GM12878 (cell line): ENCODE results near the gene ZCWPW2. TPM values are rescaled to one million over a fixed set of nuclear protein-coding genes. Genes with fewer than 3 reads are reported as not detected.

Experiments
- ATAC-seq: fragments of 200-7000 bp; cut with Tn5 transposase; 3 replicates; pipeline ENCODE4 v1.9.1; 2020; ENCODE audit warnings: mild to moderate bottlenecking, moderate library complexity
- BruUV-seq: library from RNA; stranded (reverse); fragments of 400-500 nt; replicated peaks from 2 replicates; lab custom pipeline; 2021; lab: Mats Ljungman, UMichigan
- CTCF ChIA-PET: fragments of 300-600 bp; sonication (Branson Sonifier 250); formaldehyde crosslinking; extraction: SDS; loops from one replicate; lab custom pipeline; 2021; ENCODE audit warnings: inconsistent platforms; lab: Yijun Ruan, JAX
- POLR2A ChIA-PET: fragments of 350-600 bp; formaldehyde crosslinking; extraction: SDS; loops from one replicate; lab custom pipeline; 2021; ENCODE audit warnings: inconsistent platforms; lab: Charles Lee
- RAD21 ChIA-PET: fragments of 300-600 bp; sonication (Branson Sonifier 250); formaldehyde crosslinking; loops from one replicate; lab custom pipeline; 2023; ENCODE audit warnings: antibody characterized with exemption; ENCODE audit not compliant: unreplicated experiment; lab: Charles Lee
- SMC1A ChIA-PET: fragments of 300-600 bp; sonication (Branson Sonifier 250); formaldehyde crosslinking; loops from one replicate; lab custom pipeline; 2023; ENCODE audit not compliant: unreplicated experiment, uncharacterized antibody; lab: Charles Lee
- DNase-seq: peaks from one replicate; pipeline ENCODE4 v3.0.0-alpha.2; 2011; ENCODE audit warnings: low read depth, low spot score
- FAIRE-seq: peaks from 3 replicates; lab custom pipeline; 2011; peaks lifted over from hg19 to GRCh38; lab: Jason Lieb, UNC
- H2AFZ ChIP-seq: 2 replicates; pipeline ENCODE4 v1.6.0; 2011; ENCODE audit warnings: low read depth, low read length, control low read depth; ENCODE audit not compliant: control insufficient read depth
- H3K27ac ChIP-seq: 2 replicates; pipeline ENCODE4 v1.5.1; 2011; ENCODE audit warnings: control low read depth; ENCODE audit not compliant: control insufficient read depth, insufficient read depth
- H3K27me3 ChIP-seq, 2 experiments: replicated peaks in 1 of 2; 2 replicates each; pipeline versions ENCODE4 v1.6.0 to v1.6.1; 2011; ENCODE audit warnings: low read length in 1 of 2; ENCODE audit not compliant: control insufficient read depth in 2 of 2, insufficient read depth in 2 of 2
- H3K36me3 ChIP-seq, 2 experiments: 2 replicates each; pipeline ENCODE4 v1.5.1; 2011; ENCODE audit warnings: low read length in 1 of 2; ENCODE audit not compliant: control insufficient read depth in 2 of 2, insufficient read depth in 2 of 2
- H3K4me1 ChIP-seq: 2 replicates; pipeline ENCODE4 v1.6.1; 2011; ENCODE audit warnings: mild to moderate bottlenecking, low read length, moderate library complexity, mixed read lengths; ENCODE audit not compliant: control insufficient read depth, insufficient read depth
- H3K4me2 ChIP-seq: 2 replicates; pipeline ENCODE4 v1.6.0; 2011; ENCODE audit warnings: control low read depth; ENCODE audit not compliant: control insufficient read depth, insufficient read depth
- H3K4me3 ChIP-seq: fragments of 200-600 bp; sonication (generic); 2 replicates; pipeline ENCODE4 v1.5.1; 2016
- H3K79me2 ChIP-seq: 2 replicates; pipeline ENCODE4 v1.6.0; 2011; ENCODE audit warnings: low read length; ENCODE audit not compliant: control insufficient read depth, insufficient read depth
- H3K9ac ChIP-seq: 2 replicates; pipeline ENCODE4 v1.8.0; 2011; ENCODE audit warnings: low read length, control low read depth, mixed read lengths; ENCODE audit not compliant: control insufficient read depth, insufficient read depth
- H3K9me3 ChIP-seq: replicated peaks from 3 replicates; pipeline ENCODE4 v1.5.1; 2011; ENCODE audit warnings: mild to moderate bottlenecking, low read length; ENCODE audit not compliant: control insufficient read depth, insufficient read depth
- H4K20me1 ChIP-seq: 2 replicates; pipeline ENCODE4 v1.6.0; 2011; ENCODE audit not compliant: control insufficient read depth, insufficient read depth
- ASH2L ChIP-seq: fragments of 300-600, 200-600 bp; sonication (generic); IDR thresholded peaks from 2 replicates; pipeline ENCODE4 v1.6.1; 2017; ENCODE audit warnings: low read depth, mild to moderate bottlenecking, borderline replicate concordance
- BHLHE40 ChIP-seq, 2 experiments: fragments of 450-650 bp in 1 of 2; IDR thresholded peaks; 2 replicates each; pipeline ENCODE4 v1.6.1; 2011 to 2017; ENCODE audit warnings: low read depth in 2 of 2, borderline replicate concordance in 1 of 2, improper control_type of control experiment in 1 of 2, low read length in 1 of 2, mild to moderate bottlenecking in 1 of 2
- CHD1 ChIP-seq: IDR thresholded peaks from 2 replicates; pipeline ENCODE4 v1.6.1; 2012; ENCODE audit warnings: low read depth, low read length, improper control_type of control experiment
- CHD4 ChIP-seq: fragments of 200-600 bp; sonication (generic); IDR thresholded peaks from 2 replicates; pipeline ENCODE4 v1.6.1; 2016; ENCODE audit warnings: mild to moderate bottlenecking
- CREB1 ChIP-seq: IDR thresholded peaks from 2 replicates; pipeline ENCODE4 v1.6.1; 2012; ENCODE audit warnings: low read depth, mild to moderate bottlenecking, inconsistent platforms
- MEF2A ChIP-seq: IDR thresholded peaks from 2 replicates; pipeline ENCODE4 v1.6.1; 2011; ENCODE audit warnings: low read depth, mild to moderate bottlenecking, low read length, moderate library complexity; ENCODE audit not compliant: insufficient read depth
- NR2C1 ChIP-seq: fragments of 450-650 bp; IDR thresholded peaks from 2 replicates; pipeline ENCODE4 v1.6.1; 2017; ENCODE audit warnings: antibody characterized with exemption, mild to moderate bottlenecking, moderate library complexity
- NRF1 ChIP-seq: conservative IDR thresholded peaks from 2 replicates; pipeline ENCODE4 v1.6.1; 2011; ENCODE audit warnings: mild to moderate bottlenecking, low read depth, low read length, improper control_type of control experiment
- POLR2AphosphoS2 ChIP-seq: IDR thresholded peaks from 2 replicates; pipeline ENCODE4 v1.6.1; 2011; ENCODE audit warnings: low read depth, mild to moderate bottlenecking, low read length, improper control_type of control experiment, moderate library complexity
- RAD51 ChIP-seq: fragments of 450-650 bp; IDR thresholded peaks from 2 replicates; pipeline ENCODE4 v1.6.1; 2016; ENCODE audit warnings: moderate library complexity, mild to moderate bottlenecking, inconsistent platforms
- RELA ChIP-seq: fragments of 450-650 bp; IDR thresholded peaks from 2 replicates; pipeline ENCODE4 v1.8.0; 2014; ENCODE audit warnings: borderline replicate concordance; ENCODE audit not compliant: partially characterized antibody
- SMARCA5 ChIP-seq: fragments of 450-650 bp; IDR thresholded peaks from 2 replicates; pipeline ENCODE4 v1.6.1; 2017; ENCODE audit warnings: mild to moderate bottlenecking
- SP1 ChIP-seq: IDR thresholded peaks from one replicate; pipeline ENCODE4 v1.6.1; 2011; ENCODE audit warnings: low read depth, low read length
- STAT1 ChIP-seq: fragments of 450-650 bp; conservative IDR thresholded peaks from 2 replicates; pipeline ENCODE4 v1.6.1; 2014; ENCODE audit warnings: antibody characterized with exemption, mild to moderate bottlenecking
- SUZ12 ChIP-seq: fragments of 200-600 bp; sonication (generic); IDR thresholded peaks from one replicate; pipeline ENCODE4 v1.6.1; 2018; ENCODE audit warnings: antibody characterized with exemption, mild to moderate bottlenecking; ENCODE audit not compliant: unreplicated experiment
- TCF7 ChIP-seq: IDR thresholded peaks from 2 replicates; pipeline ENCODE4 v1.6.1; 2014; ENCODE audit warnings: antibody characterized with exemption, borderline replicate concordance
- YY1 ChIP-seq: IDR thresholded peaks from 2 replicates; pipeline ENCODE4 v1.6.1; 2011; ENCODE audit warnings: low read depth, mild to moderate bottlenecking, low read length
- ZZZ3 ChIP-seq: IDR thresholded peaks from 2 replicates; pipeline ENCODE4 v1.6.1; 2011; ENCODE audit warnings: low read depth; ENCODE audit not compliant: control insufficient read depth, insufficient read length
- WGBS: methylation state at CpG from one replicate; pipeline ENCODE4 v1.1.6; 2016; ENCODE audit warnings: low lambda C conversion rate; ENCODE audit not compliant: insufficient replicate concordance, insufficient coverage; ENCODE audit errors: missing lambda C conversion rate; 5-methylcytosine and 5-hydroxymethylcytosine counted together
- in situ Hi-C: fragments of 300-500 bp; cut with MboI; formaldehyde crosslinking; loops from 9 replicates; pipeline ENCODE4 v1.14.3; 2018; ENCODE audit warnings: mixed read lengths
- intact Hi-C: fragments of 100-400 bp; cut with micrococcal nuclease; formaldehyde crosslinking; loops from one replicate; pipeline ENCODE4 v1.14.2; 2022; ENCODE audit not compliant: unreplicated experiment
- polyA plus RNA-seq, 11 experiments: library from polyadenylated mRNA; depleted of rRNA in 4 of 11; unstranded in 6 of 11; stranded (reverse) in 5 of 11; fragments of >200 nt; fragmentation: Nextera tagmentation in 4 of 11; fragmentation: Illumina TruSeq in 1 of 11; extraction: Ambion mirVana in 4 of 11; extraction: Trizol in 1 of 11; gene quantifications; 1 replicate in 1 of 11; 2 replicates in 10 of 11; pipeline versions ENCODE4 v1.2.1 to v1.2.3, GENCODE V29; 2011 to 2016; ENCODE audit warnings: inconsistent platforms in 2 of 11, missing spikeins in 2 of 11, low read depth in 1 of 11
- total RNA-seq, 4 experiments: library from RNA; depleted of rRNA in 3 of 4; stranded (reverse); fragments of >200 nt in 3 of 4; fragmentation: Illumina TruSeq in 1 of 4; extraction: Trizol in 1 of 4; gene quantifications; 2 replicates each; pipeline versions ENCODE4 v1.2.1 to v1.2.3, GENCODE V29; 2013 to 2021

Gene ZCWPW2
- total and polyA plus RNA-seq, 10 of the 15 experiments (the other 5 are each of a cell fraction or from before 2014, with no cell fraction given), result 0.09 to 0.38 (median 0.22) TPM; not detected in 3

DNA sequence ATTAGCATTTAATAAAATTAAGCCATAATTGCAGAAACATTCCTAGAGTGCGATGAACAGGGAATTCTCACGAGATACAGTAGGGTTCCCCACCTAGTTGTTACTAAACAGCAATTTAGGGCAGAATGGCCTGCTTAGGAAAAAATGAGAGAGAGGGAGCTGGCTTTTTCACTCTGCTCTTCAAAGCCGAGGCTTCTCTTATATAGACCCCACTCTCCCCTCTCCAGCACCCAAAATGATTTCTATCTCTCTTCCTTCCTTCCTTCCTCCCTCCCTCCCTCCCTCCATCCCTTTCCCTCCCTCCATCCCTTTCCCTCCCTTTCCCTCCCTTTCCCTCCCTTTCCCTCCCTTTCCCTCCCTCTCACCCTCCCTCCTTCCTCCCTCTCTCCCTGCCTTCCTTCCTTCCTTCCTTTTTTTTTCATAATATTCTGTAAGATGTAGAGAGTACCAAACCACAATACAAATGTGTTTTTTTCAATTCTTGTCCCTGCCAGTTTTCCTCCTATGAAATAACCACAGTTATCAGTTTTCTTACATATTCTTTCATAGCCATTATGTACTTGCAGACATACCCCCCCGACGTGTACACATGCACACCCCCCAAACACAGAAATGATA, 48.1 kb upstream of the ZCWPW2 start:
- H3K36me3 ChIP-seq, result no peaks in the 10 kb centered on the region; a peak in 1 of 4 replicates
- CTCF ChIA-PET, result interaction anchor here (1.2 kb wide), 2 partner anchors 14 to 30 kb away, joined by 3 to 4 read pairs; no protein-coding TSS in a partner anchor
- no peak overlapping the region for H3K9ac ChIP-seq
- intact Hi-C loops (no loop called here), in situ Hi-C loops (no loop called here)
- 95% methylated on average over 5 of the region's 5 CpGs for WGBS
- DNase-seq, result no peak
- H3K27ac ChIP-seq, result no peak overlapping the region
- no TSS peak for BruUV-seq
- no peak for ATAC-seq
- H3K4me3 ChIP-seq, result no peak overlapping the region
- no peaks in the 10 kb centered on the region for H3K27me3 ChIP-seq
- no peak overlapping the region for H3K4me2 ChIP-seq
- H3K9me3 ChIP-seq, result no peaks in the 10 kb centered on the region
- H3K79me2 ChIP-seq, result no peaks in the 10 kb centered on the region
- no peak overlapping the region for H2AFZ ChIP-seq
- H3K4me1 ChIP-seq, result no peaks in the 10 kb centered on the region
- POLR2A ChIA-PET, result no interaction called here
- no peak for FAIRE-seq
- SMC1A ChIA-PET, result interaction anchor here (0.6 to 2.3 kb wide), 4 partner anchors 14 to 467 kb away, joined by 3 to 13 read pairs (median 3); no protein-coding TSS in a partner anchor
- RAD21 ChIA-PET, result interaction anchor here (1.5 to 2.0 kb wide), 3 partner anchors 11 to 585 kb away, joined by 4 to 5 read pairs (median 5); no protein-coding TSS in a partner anchor
- TF ChIP-seq RELA (no peak), CREB1 (no peak), SUZ12 (no peak), NRF1 (no peak), ASH2L (no peak), NR2C1 (no peak), YY1 (no peak), BHLHE40 (IDR thresholded peaks at IDR 0.05; ENCODE audit: borderline replicate concordance in 1 of 2, low read depth in 2 of 2, low read length in 1 of 2) (no peak), SP1 (no peak), TCF7 (no peak), MEF2A (no peak), CHD1 (no peak), STAT1 (no peak), SMARCA5 (no peak), RAD51 (no peak), ZZZ3 (no peak), CHD4 (no peak), POLR2AphosphoS2 (no peak)
- TF ChIP-seq, all 136 proteins: peak for 0
- no peaks in the 10 kb centered on the region for H4K20me1 ChIP-seq
